Stomach (tissue), 4 donors: ENCODE data around the gene SCTR.

ENCODE experiments used
- EP300 ChIP-seq: sonication (generic); formaldehyde crosslinking; IDR thresholded peaks from one replicate; pipeline ENCODE4 v1.6.1; 2017; ENCODE audit warnings: antibody characterized with exemption
- POLR2A ChIP-seq, 4 donors: fragments of 450-650 bp; IDR thresholded peaks; one replicate each; pipeline ENCODE4 v1.6.1; 2016; ENCODE audit warnings: antibody characterized with exemption in 4 of 4, control low read depth in 2 of 4, mild to moderate bottlenecking in 1 of 4, moderate library complexity in 1 of 4
- POLR2AphosphoS5 ChIP-seq, 3 donors: sonication (generic); formaldehyde crosslinking; IDR thresholded peaks; one replicate each; pipeline ENCODE4 v1.6.1; 2016; ENCODE audit warnings: antibody characterized with exemption in 3 of 3
- TF ChIP-seq, protein P1 (sequence below), 7 experiments: fragments of 450-650 bp in 4 of 7; fragments of 200-600 bp in 3 of 7; sonication (generic) in 3 of 7; IDR thresholded peaks; one replicate each; pipeline ENCODE4 v1.5.1; 2016 to 2019; ENCODE audit warnings: antibody characterized with exemption in 7 of 7, control low read depth in 2 of 7, mild to moderate bottlenecking in 1 of 7

DNA sequence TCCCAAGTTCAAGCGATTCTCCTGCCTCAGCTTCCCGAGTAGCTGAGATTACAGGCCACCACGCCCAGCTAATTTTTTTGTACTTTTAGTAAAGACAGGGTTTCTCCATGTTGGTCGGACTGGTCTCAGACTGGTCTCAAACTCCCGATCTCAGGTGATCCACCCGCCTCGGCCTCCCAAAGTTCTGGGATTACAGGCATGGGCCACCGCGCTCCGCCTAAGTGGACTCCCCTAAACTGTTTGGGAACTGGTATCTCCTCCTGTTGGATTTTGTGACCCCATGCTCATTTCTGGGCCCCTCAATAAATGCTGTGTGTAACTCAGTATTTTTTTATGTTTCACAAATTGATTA is 5.2 kb downstream of the SCTR start:
- no peak for TF ChIP-seq POLR2AphosphoS5 (IDR thresholded peaks at IDR 0.05)
- TF ChIP-seq EP300 = no peak
- TF ChIP-seq, protein P1, sequence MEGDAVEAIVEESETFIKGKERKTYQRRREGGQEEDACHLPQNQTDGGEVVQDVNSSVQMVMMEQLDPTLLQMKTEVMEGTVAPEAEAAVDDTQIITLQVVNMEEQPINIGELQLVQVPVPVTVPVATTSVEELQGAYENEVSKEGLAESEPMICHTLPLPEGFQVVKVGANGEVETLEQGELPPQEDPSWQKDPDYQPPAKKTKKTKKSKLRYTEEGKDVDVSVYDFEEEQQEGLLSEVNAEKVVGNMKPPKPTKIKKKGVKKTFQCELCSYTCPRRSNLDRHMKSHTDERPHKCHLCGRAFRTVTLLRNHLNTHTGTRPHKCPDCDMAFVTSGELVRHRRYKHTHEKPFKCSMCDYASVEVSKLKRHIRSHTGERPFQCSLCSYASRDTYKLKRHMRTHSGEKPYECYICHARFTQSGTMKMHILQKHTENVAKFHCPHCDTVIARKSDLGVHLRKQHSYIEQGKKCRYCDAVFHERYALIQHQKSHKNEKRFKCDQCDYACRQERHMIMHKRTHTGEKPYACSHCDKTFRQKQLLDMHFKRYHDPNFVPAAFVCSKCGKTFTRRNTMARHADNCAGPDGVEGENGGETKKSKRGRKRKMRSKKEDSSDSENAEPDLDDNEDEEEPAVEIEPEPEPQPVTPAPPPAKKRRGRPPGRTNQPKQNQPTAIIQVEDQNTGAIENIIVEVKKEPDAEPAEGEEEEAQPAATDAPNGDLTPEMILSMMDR (IDR thresholded peaks at IDR 0.05) = no peak
- TF ChIP-seq POLR2A (IDR thresholded peaks at IDR 0.05) = no peak
